ENCODE measurements around the gene IGSF11.

- no peak for TF ChIP-seq MAFF (IDR thresholded peaks at IDR 0.05; ENCODE audit: low read length)
- TF ChIP-seq IFI16 (CRISPR knock-in tag; IDR thresholded peaks at IDR 0.05): no peak
Measured at GRCh38 chr3:119073258-119074001, 38.8 kb upstream of the IGSF11 start.
